ENCODE results near the gene LDLRAD4.

LDLRAD4 gene

DNA sequence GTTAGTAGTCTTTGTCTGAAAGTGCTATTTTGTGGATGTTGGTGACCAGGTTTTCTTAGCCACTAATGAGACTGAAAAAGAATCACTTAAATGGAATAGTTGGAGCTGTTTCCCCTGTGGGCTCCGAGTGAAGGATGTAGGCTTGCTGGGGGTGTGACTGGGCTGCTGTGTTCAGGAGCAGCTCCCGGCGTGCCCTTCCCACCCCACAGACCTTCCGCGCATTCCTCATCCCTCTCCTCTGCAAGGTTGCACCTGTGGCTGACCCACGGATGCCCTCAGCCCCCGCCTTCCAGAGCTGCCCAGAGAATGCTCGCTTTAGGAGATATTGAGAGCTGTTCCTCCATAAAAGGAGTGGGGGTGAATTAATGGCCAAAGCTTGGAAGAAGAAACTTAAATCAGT is 174.3 kb downstream of the LDLRAD4 start:
- no peak for DNase-seq

DNA sequence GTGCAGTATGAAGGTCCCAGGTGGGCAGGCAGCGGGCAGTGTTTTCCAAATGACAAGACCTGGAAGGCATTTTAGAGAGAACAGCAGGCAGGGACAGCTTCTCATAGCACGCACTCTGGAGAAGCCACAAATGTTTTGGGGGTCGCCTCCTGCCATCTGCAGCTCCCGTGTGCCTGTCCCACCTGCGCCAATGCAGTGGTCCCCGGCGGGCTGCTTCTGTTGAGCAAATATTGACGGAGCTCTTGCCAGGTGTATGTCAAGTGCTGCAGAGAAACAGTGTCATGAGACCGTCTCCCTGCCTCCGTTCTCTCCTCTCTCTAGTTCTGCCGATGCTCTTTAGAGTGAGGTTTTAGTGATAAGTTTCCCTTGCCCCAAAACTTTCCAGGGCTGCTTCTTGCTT is 174.8 kb downstream of the LDLRAD4 start:
- no peak for DNase-seq

- no peak for DNase-seq
These were observed 176.2 kb downstream of the LDLRAD4 start for GRCh38 chr18:13394801-13395200.

DNA sequence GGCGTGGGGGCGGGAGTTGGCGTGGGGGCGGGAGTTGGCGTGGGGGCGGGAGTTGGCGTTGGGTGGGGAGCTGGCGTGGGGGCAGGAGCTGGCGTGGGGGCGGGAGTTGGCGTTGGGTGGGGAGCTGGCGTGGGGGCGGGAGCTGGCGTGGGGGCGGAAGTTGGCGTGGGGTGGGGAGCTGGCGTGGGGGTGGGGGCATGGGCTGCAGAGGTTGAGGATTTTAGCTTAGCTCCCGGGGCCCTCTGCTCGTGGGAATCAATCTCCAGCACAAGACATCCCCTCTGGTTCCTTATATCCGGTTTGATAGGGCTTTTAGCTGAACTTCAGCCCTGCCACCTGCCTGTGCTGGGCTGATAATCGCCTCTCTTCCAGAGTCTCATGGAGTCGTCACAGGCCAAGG is 177.0 kb downstream of the LDLRAD4 start:
- DNase-seq = no peak

DNA sequence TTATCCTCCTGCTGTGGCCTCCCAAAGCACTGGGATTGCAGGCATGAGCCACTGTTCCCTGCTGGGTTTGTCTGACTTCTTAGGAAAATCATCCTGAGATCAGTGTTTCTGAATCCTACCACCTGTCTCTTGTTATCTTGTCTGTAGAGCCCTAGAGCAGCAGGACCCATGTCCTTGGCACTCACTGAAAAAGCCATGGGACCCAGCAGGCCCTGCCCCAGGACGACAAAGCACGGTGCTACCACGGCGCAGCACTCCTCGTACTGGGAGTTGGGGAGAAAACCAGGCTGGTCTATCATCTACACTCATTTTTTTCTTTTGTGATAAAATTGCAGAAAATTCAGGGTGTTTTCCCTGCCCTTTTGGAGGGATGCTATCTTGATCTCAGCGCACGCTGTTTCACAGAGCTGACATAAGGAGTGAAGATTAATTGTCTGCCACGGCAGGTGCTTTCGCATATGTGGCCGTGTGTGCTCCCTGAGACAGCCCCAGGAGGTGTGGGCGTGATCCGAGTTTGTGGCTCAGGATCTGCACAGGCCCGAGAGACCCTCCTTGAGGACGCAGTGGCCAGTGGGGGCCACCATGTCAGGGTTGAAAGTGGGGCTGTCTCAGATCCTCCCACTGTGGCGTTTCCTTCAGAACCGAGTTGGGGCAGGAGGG is 179.1 kb downstream of the LDLRAD4 start:
- DNase-seq = no peak

DNA sequence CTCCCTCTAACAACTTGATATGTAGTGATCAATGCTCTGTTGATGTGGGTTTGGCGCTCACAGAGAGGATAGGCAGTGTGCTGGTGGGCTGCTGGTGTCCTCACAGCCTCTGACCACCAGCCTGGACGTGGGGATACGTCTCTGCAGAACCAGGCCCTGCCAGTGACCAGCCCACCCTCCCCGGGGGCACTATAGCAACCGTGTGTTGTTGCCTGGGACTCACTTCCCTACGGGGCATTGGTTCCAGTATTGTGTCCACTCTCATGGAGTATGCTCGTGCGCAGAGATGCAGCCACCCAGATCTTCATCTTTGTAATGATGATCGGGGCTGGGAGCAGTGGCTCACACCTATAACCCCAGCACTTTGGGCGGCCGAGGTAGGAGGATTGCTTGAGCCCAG is 180.1 kb downstream of the LDLRAD4 start:
- no peak for DNase-seq

- no peak for DNase-seq
These were observed 181.0 kb downstream of the LDLRAD4 start for GRCh38 chr18:13399511-13399910.

DNA sequence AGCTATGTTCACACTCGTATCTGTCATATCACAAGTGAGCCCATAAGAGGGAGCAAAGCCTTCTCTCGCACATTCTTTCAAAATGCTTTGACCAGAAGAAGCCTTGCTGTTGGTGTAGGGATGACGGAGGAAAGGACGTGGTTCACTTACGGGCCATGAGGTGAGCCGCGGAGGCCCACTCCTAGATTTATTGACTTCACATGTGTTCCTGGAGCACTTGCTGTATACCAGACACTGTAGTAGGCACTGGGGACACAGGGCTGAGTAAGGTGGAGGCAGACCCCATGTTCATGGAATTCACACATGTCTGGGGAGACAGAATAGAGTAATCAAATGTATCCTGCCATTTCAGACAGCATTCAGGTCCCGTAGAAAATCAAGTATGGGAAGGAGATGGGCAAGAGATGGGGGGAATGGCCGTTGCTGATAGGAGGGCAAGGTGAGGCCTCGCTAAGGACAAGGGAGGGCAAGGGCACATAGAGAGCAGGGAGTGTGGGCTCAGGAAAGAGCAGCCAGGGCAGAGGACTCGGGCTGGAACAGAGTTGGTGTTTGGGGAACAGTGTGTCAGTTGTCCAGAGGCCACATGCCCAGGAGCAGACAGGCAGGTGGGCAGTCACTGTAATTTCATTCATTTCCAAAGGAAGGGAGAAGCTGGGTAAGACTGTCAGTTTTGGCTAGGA is 182.2 kb downstream of the LDLRAD4 start:
- DNase-seq = no peak

GRCh38 chr18:13401404-13401803 is 182.8 kb downstream of the LDLRAD4 start:
- DNase-seq = no peak

GRCh38 chr18:13401826-13402225 is 183.3 kb downstream of the LDLRAD4 start:
- DNase-seq = no peak

DNA sequence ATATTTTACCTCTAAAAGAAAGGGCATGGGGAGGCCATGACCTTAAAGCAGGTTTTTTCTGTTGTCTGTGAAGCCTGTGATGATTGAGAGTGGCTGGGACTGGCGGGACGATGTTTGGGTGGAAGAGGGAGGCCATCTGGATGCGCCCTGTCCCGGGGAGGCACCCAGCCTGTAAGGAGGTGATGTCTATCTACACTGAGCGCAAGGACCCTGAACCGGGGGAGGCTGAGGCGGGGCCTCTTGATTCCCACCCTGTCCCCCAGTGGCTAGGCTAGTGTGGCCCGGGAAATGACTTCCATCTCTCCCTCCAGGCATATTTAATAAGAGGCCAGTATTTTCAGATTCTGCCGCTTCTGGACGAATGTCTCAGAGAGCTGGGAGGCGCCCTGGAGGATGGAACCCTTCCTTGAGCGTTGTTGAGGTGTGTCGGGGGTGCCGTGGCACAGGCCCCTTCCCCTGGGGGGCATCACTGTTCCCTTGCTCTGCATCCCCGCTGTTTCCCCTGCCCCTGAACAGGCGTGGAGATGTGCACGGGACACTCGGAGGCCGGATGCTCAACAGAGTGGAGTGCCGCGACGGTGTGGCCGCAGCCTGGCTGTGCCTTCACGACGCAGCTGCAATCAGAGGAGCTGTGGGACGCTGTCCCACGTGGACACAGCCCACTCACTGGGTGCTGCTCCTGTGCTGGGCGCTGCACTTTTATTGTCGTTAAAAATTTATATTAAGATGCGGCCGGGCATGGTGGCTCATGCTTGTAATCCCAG is 185.4 kb downstream of the LDLRAD4 start:
- DNase-seq = no peak

GRCh38 chr18:13405305-13406038 is 186.9 kb downstream of the LDLRAD4 start:
- DNase-seq = no peak

- no peak for DNase-seq
These were observed 187.6 kb downstream of the LDLRAD4 start for GRCh38 chr18:13406049-13406615.

DNA sequence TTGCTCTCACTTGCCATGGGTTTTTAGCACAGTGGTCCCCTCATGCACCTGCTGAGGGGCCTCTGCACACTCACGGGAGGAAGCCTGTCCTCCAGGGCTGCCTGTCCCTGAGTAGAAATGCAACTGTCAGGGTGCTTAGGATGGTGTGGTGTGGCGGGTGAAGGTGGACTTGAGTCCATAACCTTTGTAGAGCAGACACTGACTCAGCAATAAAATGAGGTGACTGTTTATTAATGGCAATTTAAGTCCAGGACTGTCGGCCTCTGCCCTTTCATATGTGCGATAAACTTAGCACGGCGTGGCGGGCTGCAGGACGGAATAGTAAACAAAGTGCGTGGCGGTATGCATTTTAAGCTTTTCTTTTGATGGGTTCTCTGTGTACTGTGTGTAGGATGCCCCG is 188.2 kb downstream of the LDLRAD4 start:
- no peak for DNase-seq

DNA sequence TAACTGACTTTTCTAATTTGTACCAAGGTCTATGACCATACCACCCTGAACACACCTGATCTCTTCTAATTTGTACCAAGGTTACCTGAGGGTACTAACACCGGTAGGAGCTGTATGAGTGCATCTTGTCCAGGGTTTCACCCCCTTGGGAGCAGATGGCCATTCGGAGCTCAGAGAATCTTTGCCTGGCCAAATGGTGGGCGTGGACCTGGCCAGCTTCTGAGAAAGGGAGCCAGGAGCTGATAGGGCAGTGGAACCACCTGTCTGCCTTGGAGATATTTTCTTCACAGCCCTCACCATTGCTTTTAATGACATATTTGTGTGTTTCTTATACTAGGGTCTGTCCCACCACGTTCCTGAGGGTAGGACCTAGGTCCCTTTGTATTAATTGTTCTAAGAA is 188.9 kb downstream of the LDLRAD4 start:
- no peak for DNase-seq

DNA sequence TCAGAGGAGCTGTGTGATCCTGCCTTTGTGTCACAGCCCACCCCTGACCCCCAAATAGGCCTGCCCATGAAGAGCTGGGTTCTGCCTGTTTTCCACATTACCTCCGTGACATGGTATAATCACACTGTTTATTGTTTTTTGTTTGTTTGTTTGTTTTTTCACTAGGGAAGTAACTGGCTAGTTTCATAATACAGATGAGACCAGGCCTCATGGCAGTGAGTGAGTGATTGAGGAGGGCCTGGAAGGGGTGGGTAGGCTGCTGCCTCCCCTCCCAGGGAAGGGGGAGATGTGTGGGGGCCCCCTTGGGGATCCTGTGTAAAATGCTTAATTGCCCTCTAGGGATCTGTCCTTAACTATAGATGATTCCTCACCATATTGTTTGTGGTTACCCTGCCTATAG is 190.5 kb downstream of the LDLRAD4 start:
- DNase-seq = no peak

DNA sequence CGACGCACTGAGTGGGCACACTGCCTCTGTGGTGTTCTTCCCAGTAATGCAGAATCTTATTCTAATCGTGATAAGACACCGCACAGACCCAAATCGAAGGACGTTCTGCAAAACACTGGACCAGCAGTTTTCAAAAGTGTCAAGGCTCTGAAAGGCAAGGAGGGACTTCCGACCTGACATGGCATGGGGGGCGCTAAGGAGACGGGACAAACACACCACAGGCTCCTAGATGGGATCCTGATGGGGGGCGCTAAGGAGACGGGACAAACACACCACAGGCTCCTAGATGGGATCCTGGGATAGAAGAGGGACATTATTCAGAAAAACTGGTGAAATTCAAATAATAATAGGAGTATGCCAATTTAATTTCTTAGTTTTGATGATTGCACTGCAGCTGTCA is 191.4 kb downstream of the LDLRAD4 start:
- DNase-seq = no peak

GRCh38 chr18:13410471-13410870 is 191.9 kb downstream of the LDLRAD4 start:
- no peak for DNase-seq

- DNase-seq = no peak
These were observed 193.5 kb downstream of the LDLRAD4 start for GRCh38 chr18:13412017-13412416.

DNA sequence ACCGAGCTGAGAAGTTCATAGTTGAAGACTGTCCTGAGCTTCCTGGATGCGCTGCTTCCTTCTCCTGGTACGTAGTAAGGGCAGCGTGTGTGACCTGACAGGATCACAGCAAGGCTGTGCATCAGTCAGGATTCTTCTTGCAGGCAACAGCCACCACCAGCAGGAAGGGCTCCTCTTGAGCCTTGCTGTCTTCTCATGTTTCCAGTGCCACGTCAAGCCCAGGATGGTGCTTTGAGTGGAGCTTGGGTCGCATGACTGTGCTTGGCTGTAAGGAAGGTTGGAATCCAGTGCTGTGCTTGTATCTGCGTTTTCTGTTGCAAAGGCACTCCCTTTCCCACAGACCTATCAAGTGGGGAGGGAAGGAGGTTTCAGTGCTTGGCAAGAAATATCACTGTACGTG is 194.3 kb downstream of the LDLRAD4 start:
- DNase-seq = no peak

- no peak for DNase-seq
These were observed 195.5 kb downstream of the LDLRAD4 start for GRCh38 chr18:13414102-13414501.

- no peak for DNase-seq
These were observed 196.0 kb downstream of the LDLRAD4 start for GRCh38 chr18:13414521-13414920.

DNA sequence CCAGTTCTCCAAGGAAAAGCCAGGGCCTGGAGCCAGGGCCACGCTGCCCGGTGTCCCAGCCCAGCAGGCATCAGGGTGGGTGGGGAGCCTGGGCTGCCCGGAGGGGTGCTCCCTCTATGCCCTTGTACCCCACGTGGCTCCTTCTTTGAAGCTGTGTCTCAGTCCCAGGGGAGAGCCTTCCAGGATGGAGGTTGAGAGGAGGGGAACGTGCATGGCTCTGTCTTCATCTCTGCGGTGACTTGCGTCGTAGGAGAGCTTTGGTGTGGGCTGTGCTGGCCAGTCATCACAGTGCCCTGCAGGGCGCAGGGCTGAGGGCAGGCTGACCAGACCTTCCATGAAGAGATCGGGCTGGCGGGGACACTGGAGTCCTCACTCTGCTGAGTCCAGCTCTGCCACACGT is 197.2 kb downstream of the LDLRAD4 start:
- no peak for DNase-seq

Measured in RPMI8226 (cell line).